ENCODE data around the gene ZNF326. TPM values are rescaled to one million over a fixed set of nuclear protein-coding genes. Genes with fewer than 3 reads are reported as not detected.

The ZNF326 gene
- total RNA-seq, 1 experiment from 2014 or later = 60.1 TPM

DNA sequence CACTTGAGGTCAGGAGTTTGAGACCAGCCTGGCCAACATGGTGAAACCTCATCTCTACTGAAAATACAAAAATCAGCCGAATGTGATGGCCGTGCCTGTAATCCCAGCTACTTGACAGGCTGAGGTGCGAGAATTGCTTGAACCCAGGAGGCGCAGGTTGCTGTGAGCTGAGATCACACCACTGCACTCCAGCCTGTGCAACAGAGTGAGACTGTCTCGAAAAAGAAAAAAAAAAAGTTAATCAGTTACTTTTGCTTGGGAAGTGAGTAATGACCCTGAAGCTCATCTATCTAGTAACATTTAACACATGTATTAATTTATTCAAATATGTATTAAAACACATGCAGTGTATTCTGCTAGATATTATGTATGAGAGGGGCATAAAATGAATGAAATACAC lies 49.4 kb downstream of the ZNF326 start:
- Histone ChIP-seq H3K27me3 (replicated peaks; ENCODE audit: insufficient read depth, low read depth, low read length, poor library complexity) (no peaks in the 10 kb centered on the region), H3K9me3 (ENCODE audit: low read depth, low read length, poor library complexity, severe bottlenecking) (no peaks in the 10 kb centered on the region), H3K4me3 (ENCODE audit: low read depth, low read length, poor library complexity, severe bottlenecking) (no peak overlapping the region), H3K36me3 (ENCODE audit: insufficient read depth, low read length, poor library complexity, severe bottlenecking) (no peaks in the 10 kb centered on the region), H3K4me1 (ENCODE audit: insufficient read depth, low read length, poor library complexity, severe bottlenecking) (peaks cover 47% of the 10 kb centered on the region), H3K27ac (ENCODE audit: low read depth, low read length, poor library complexity, severe bottlenecking) (no peak overlapping the region)
- ChIA-PET POLR2A (ENCODE audit: low non-redundant PET) (no interaction called here), CTCF (no interaction called here)
- intact Hi-C loops (cut with micrococcal nuclease; ENCODE audit: unreplicated experiment) = no loop called here
- TF ChIP-seq CTCF (conservative IDR thresholded peaks at IDR 0.05; ENCODE audit: low read depth, low read length) (no peak), EZH2 (IDR thresholded peaks at IDR 0.05; ENCODE audit: borderline replicate concordance, low read depth, low read length, poor library complexity, severe bottlenecking) (no peak)
- BruUV-seq (replicated peaks) = no TSS peak
- DNase-seq (ENCODE audit: low spot score) = no peak

GRCh38 chr1:90045853-90046563 lies 51.1 kb downstream of the ZNF326 start:
- peak; percentile 82 for DNase-seq (ENCODE audit: low spot score)
- POLR2A ChIA-PET (ENCODE audit: low non-redundant PET) = interaction anchor here (0.6 kb wide), 1 partner anchor 114 kb away, joined by 4 read pairs; no protein-coding TSS in a partner anchor

DNA sequence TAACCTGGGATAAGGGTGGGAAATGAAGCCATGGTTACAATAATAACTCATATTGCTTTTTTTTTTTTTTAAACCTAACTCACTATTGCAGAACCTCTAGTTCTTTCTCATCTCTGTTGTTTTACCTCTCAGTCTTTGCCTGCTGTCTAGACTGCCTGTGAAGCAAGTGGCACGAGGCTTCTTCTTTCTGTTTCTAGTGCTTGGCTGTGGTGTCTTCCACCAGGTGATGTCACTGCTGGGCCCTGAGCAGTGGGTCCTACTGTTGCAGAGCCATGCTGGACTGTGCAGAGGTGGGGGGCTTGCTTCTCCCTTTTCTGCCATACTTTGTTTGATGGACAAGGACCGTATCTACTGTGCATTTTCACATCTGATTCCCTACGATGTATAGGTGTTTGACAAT lies 51.7 kb downstream of the ZNF326 start:
- Histone ChIP-seq H3K27me3 (replicated peaks; ENCODE audit: insufficient read depth, low read depth, low read length, poor library complexity) (no peaks in the 10 kb centered on the region), H3K27ac (ENCODE audit: low read depth, low read length, poor library complexity, severe bottlenecking) (peak overlapping the region; percentile 17), H3K4me3 (ENCODE audit: low read depth, low read length, poor library complexity, severe bottlenecking) (no peak overlapping the region), H3K4me1 (ENCODE audit: insufficient read depth, low read length, poor library complexity, severe bottlenecking) (peaks cover 42% of the 10 kb centered on the region), H3K36me3 (ENCODE audit: insufficient read depth, low read length, poor library complexity, severe bottlenecking) (no peaks in the 10 kb centered on the region), H3K9me3 (ENCODE audit: low read depth, low read length, poor library complexity, severe bottlenecking) (no peaks in the 10 kb centered on the region)
- no peak for DNase-seq (ENCODE audit: low spot score)
- ChIA-PET CTCF (interaction anchor here (0.6 to 2.4 kb wide), 2 partner anchors 22 to 1119 kb away, joined by 10 to 19 read pairs; no protein-coding TSS in a partner anchor), POLR2A (ENCODE audit: low non-redundant PET) (no interaction called here)
- peak; percentile 28; the same call in 1 of the 2 replicates for TF ChIP-seq CTCF (conservative IDR thresholded peaks at IDR 0.05; ENCODE audit: low read depth, low read length)
- TF ChIP-seq EZH2 (IDR thresholded peaks at IDR 0.05; ENCODE audit: borderline replicate concordance, low read depth, low read length, poor library complexity, severe bottlenecking) = no peak
- intact Hi-C loops (cut with micrococcal nuclease; ENCODE audit: unreplicated experiment) = loop anchor here (1.0 to 5.0 kb wide), 7 partner anchors 22 to 1120 kb away; no protein-coding TSS in a partner anchor
- BruUV-seq (replicated peaks) = TSS peak; percentile 65

More at GRCh38 chr1:90045853-90046563, 51.1 kb downstream of the ZNF326 start:
- intact Hi-C loops (cut with micrococcal nuclease; ENCODE audit: unreplicated experiment) = loop anchor here (1.0 to 5.0 kb wide), 7 partner anchors 22 to 1120 kb away; no protein-coding TSS in a partner anchor
- peak overlapping the region; percentile 24 for H3K27ac ChIP-seq (ENCODE audit: low read depth, low read length, poor library complexity, severe bottlenecking)
- H3K9me3 ChIP-seq (ENCODE audit: low read depth, low read length, poor library complexity, severe bottlenecking) = no peaks in the 10 kb centered on the region
- H3K4me3 ChIP-seq (ENCODE audit: low read depth, low read length, poor library complexity, severe bottlenecking) = no peak overlapping the region
- peaks cover 42% of the 10 kb centered on the region for H3K4me1 ChIP-seq (ENCODE audit: insufficient read depth, low read length, poor library complexity, severe bottlenecking)
- TF ChIP-seq CTCF (conservative IDR thresholded peaks at IDR 0.05; ENCODE audit: low read depth, low read length) (peak; percentile 85), EZH2 (IDR thresholded peaks at IDR 0.05; ENCODE audit: borderline replicate concordance, low read depth, low read length, poor library complexity, severe bottlenecking) (no peak)
- CTCF ChIA-PET = interaction anchor here (0.6 to 2.4 kb wide), 4 partner anchors 23 to 1120 kb away, joined by 3 to 19 read pairs (median 8); no protein-coding TSS in a partner anchor
- no TSS peak for BruUV-seq (replicated peaks)
- H3K36me3 ChIP-seq (ENCODE audit: insufficient read depth, low read length, poor library complexity, severe bottlenecking) = no peaks in the 10 kb centered on the region
- no peaks in the 10 kb centered on the region for H3K27me3 ChIP-seq (replicated peaks; ENCODE audit: insufficient read depth, low read depth, low read length, poor library complexity)
